GM19455 (cell line): ENCODE results near the gene CHRD.
"Not testable (repeated sequence)": the region's sequence is repeated elsewhere in the genome, so short reads cannot be mapped to it uniquely, and the experiment has no call there.

Experiments used
- ATAC-seq: cut with Tn5 transposase; IDR thresholded peaks from one replicate; pipeline ENCODE4 v1.9.1; 2021; ENCODE audit not compliant: unreplicated experiment

Gene CHRD

DNA sequence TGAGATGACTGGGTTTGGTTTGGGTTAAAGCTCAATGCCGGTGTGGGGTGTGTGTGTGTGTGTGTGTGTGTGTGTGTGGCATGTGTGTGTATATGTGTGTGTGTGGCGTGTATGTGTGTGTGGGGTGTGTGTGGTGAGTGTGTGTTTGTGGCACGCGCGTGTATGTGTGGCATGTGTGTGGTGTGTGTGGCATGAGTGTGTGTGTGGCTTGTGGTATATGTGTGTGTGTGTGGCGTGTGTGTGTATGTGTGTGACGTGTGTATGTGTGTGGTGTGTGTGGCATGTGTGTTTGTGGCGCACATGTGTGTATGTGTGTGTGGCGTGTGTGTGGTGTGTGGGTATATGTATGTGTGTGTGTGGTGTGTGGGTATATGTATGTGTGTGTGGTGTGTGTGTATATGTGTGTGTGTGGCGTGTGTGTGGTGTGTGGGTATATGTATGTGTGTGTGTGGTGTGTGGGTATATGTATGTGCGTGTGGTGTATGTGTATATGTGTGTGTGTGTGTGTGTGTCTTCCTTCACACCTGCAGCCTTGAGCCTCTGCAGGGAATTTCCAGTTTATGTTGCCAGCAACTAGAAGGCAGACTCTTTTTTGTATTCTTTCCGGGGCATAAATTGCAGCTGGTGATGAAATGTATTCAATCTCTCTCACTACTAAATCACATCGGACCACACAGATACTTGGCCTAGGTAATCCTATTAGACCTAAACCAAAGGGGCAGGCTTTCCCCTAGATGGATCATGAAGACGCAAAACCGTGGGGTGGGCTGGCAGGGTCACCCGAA lies 34.8 kb downstream of the CHRD start:
- ATAC-seq = no peak

DNA sequence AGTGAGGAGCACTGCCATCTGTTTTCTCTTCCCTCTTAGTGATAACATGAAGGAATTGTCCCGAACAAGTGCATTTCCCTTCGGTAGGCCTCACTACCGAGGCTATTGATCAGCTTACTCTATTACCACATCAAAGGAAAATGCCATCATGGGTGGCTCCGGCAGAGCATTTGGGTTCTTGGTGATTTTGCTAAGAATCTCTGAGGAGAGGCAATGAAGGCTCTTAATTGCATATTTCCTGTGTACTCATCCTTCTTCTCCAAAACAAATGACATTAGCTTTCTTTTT lies 35.3 kb downstream of the CHRD start:
- ATAC-seq = no peak

DNA sequence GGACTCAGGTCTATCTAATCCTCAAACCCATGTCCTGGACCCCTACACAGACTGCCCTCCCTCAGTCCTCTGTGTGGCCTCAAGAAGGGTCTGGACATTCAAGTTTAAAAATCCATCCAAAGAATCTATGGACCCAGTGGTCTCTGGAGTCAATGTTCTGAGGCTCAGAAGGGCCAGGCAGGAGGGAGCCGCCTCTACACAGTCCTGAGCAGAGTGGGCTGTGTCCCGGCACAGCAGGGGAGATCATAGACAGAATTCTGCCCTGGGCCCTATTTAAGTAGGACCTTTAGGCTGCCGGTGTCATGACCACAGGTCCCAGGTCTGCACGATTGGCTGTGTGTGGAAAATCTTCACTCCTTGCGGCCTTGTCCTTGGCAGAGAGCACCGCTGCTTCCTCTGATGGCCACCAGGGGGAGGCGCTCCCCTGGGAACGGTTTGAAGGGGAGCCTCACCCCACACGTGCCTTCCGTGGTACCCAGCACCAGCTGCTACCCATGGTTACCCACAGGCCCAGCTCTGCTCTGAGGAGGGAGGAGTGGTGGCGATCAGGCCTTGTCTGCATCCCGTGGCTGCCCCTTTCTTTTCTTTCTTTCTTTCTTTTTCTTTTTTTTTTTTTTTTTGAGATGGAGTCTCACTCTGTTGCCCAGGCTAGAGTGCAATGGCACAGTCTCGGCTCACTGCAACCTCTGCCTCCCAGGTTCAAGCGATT lies 37.9 kb downstream of the CHRD start:
- peak; percentile 94 for ATAC-seq

DNA sequence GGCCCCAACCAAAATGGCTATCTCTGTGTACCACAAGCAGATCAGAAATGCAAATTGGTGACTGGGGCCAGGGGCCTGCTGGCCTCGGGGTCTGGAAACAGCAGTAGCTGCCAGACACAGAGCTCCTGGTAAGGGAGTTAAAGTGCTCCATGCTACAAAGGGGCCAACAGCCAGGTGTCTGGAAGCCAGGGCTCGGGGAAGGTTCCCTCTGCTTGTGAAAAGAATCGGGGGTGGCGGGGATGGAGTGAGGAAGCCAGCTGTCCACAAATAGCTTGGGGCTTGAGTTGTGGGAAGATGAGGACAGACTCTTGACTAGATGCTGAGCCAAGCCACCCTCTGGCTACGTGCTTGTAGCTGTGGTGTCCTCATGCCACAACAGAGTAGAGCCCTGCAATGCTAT lies 39.3 kb downstream of the CHRD start:
- ATAC-seq = no peak

DNA sequence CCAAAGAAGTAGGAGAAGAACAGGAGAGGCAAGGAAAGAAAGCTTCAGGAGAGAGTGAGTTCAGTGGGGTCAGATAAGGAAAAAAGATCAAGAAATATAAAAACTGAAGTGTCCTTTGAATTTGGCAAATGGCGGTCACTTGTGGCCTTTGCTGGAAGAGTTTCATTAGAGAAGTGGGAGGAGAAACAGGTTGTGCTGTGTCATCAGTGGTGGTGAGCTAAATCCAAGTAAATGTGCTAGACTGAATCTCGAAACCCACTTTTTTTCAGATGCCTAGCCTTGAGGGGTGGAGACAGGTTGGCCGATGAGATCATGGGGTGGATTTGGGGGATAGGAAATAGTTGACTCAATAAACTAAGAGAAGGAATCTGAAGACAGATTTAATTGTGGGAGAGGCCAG lies 43.7 kb downstream of the CHRD start:
- ATAC-seq = no peak

DNA sequence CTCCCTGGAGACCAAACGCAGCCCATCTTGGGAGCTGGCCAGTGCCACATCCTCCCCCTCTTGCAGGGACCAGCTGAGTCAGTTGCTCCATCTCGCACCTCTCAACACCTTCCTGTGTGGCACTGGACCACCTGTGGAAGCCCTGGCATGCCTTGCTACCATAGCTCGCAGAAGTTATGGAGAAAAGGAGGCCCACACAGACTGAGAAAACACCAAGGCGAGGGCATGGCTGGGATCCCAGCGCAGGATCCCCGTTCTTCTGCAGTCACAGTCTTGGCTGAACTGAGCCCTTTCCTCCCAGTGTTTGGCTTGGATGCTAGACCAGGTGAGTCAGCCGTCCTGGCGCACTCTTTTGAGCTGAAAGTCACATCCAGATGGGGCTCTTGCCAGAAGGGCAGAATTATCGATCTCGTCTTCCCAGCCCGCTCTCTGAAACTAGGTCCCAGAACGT lies 46.9 kb downstream of the CHRD start:
- ATAC-seq = no peak

DNA sequence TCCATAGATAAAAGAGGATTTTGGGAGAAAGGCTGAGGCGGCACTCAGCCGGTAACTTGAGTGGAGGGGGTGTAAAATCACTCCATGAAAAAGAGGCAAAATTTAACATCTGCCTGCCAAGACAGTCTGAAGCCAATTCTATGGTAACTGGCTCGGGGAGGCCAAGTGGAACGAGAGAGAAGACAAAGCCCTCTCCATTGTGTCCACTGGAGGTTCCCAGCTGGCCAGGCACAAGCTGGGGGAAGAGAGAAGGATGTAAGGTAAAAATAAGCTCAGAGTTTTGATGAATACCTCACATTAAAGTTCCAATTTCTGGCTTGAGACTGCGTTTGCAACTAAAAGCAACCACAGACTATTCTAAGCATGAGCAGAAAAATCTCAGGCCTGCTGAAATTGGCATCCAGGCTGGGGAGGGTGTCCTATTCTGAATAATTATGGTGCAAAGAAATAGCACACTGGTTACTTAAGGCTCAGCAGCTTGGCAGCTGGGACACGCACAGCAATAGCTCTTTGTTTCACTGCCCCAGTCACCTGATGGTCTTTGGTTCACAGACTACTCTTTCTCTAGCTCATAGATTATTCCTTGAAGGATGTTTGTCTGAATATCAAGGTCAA lies 48.8 kb downstream of the CHRD start:
- no peak for ATAC-seq

DNA sequence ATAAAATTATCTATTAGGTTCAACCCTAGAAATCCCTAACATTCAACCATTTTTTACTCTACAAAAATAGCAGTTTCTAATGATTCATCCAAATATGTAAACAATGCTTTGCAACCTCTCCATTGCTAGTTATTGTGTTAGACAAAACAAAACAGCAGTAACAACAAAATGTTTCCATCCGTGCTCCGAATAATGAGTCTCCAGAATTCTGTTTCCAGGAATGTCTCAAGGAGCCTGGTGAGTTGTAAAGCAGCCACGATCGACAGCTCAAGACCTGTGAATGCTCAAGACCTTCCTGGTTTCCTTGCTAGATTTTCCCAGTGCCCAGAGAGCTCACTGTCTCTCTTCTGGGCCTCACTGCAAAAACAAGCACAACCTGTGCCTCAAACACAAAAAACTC lies 49.9 kb downstream of the CHRD start:
- ATAC-seq = no peak

DNA sequence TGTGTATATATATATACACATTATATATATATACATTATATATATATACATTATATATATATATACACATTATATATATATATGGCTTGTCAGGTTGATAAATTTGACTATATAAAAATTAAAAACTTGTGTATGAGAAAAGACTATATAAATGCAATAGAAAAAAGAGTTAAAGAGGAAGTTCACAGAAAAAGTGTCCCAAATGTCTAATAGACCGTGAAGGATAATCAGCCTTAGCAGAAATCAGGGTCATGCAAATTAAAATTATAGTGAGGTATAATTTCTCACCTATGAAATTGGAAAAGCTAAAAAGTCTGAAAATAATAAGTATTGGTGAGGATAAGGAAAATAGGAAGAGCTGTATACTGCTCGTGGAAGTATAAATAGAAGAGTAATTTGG lies 51.1 kb downstream of the CHRD start:
- ATAC-seq = no peak

DNA sequence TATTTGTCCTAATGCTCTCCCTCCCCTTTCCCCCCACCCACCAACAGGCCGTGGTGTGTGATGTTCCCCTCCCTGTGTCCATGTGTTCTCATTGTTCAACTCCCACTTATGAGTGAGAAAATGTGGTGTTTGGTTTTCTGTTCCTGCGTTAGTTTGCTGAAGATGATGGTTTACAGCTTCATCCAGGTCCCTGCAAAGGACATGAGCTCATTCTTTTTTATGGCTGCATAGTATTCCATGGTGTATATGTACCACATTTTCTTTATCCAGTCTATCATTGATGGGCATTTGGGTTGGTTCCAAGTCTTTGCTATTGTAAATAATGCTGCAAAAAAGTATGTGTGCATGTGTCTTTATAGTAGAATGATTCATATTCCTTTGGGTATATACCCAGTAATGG lies 53.3 kb downstream of the CHRD start:
- not testable (repeated sequence) for ATAC-seq

DNA sequence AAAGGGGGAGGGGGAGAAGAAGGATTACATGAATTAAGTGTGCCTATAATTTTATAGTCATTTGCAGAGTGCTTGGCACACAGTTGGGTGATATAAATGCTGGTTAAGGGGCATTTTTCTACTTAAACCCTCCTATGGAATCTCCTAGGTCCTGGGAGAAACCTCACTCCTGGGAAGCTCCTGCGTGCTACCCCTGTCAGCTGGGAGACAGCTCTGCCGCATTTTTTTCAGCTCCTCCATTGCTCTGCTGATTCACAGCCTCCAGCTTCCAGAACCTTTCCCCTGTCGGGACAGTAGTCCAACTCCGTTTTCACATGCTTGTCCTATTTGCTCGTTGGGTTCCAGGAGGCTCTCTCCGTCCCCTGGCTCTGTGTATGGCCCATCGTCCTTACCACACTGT lies 59.2 kb downstream of the CHRD start:
- no peak for ATAC-seq
